Tibial nerve (tissue), 4 donors: Measurements from ENCODE around the gene RBKS.

Experiments used
- EP300 ChIP-seq, 2 donors: sonication (generic); formaldehyde crosslinking; IDR thresholded peaks; one replicate each; pipeline ENCODE4 v1.6.1; 2017; ENCODE audit warnings: antibody characterized with exemption in 2 of 2, mild to moderate bottlenecking in 1 of 2
- POLR2A ChIP-seq, 2 donors: fragments of 450-650 bp; IDR thresholded peaks; one replicate each; pipeline ENCODE4 v1.6.1; 2017; ENCODE audit warnings: antibody characterized with exemption in 2 of 2, mild to moderate bottlenecking in 2 of 2, moderate library complexity in 2 of 2
- TF ChIP-seq, protein P1 (sequence below), 5 experiments: fragments of 200-600 bp in 3 of 5; fragments of 450-650 bp in 2 of 5; sonication (generic) in 3 of 5; IDR thresholded peaks; one replicate each; pipeline ENCODE4 v1.5.1; 2016 to 2019; ENCODE audit warnings: antibody characterized with exemption in 5 of 5, mild to moderate bottlenecking in 3 of 5, moderate library complexity in 2 of 5

- TF ChIP-seq POLR2A (IDR thresholded peaks at IDR 0.05) (no peak), EP300 (IDR thresholded peaks at IDR 0.05) (no peak)
- TF ChIP-seq, protein P1, sequence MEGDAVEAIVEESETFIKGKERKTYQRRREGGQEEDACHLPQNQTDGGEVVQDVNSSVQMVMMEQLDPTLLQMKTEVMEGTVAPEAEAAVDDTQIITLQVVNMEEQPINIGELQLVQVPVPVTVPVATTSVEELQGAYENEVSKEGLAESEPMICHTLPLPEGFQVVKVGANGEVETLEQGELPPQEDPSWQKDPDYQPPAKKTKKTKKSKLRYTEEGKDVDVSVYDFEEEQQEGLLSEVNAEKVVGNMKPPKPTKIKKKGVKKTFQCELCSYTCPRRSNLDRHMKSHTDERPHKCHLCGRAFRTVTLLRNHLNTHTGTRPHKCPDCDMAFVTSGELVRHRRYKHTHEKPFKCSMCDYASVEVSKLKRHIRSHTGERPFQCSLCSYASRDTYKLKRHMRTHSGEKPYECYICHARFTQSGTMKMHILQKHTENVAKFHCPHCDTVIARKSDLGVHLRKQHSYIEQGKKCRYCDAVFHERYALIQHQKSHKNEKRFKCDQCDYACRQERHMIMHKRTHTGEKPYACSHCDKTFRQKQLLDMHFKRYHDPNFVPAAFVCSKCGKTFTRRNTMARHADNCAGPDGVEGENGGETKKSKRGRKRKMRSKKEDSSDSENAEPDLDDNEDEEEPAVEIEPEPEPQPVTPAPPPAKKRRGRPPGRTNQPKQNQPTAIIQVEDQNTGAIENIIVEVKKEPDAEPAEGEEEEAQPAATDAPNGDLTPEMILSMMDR (IDR thresholded peaks at IDR 0.05): no peak
Measured at GRCh38 chr2:27738349-27739057, 151.7 kb downstream of the RBKS start.
